GM21619 (cell line): ENCODE data around the gene TENM3.
"Not testable (repeated sequence)": the region's sequence is repeated elsewhere in the genome, so short reads cannot be mapped to it uniquely, and the experiment has no call there.

ENCODE experiments used
- ATAC-seq: cut with Tn5 transposase; IDR thresholded peaks from one replicate; pipeline ENCODE4 v1.9.1; 2021; ENCODE audit not compliant: unreplicated experiment

Gene TENM3

GRCh38 chr4:182227611-182228010, 15.6 kb upstream of the TENM3 start:
- ATAC-seq = no peak

GRCh38 chr4:182228991-182229577, 14.1 kb upstream of the TENM3 start:
- ATAC-seq = no peak

GRCh38 chr4:182230256-182230655, 12.9 kb upstream of the TENM3 start:
- no peak for ATAC-seq

GRCh38 chr4:182231080-182231479, 12.1 kb upstream of the TENM3 start:
- ATAC-seq = no peak

GRCh38 chr4:182231496-182231895, 11.7 kb upstream of the TENM3 start:
- no peak for ATAC-seq

- ATAC-seq = no peak
Observed at GRCh38 chr4:182233310-182234090, 9.7 kb upstream of the TENM3 start.

- no peak for ATAC-seq
Observed at GRCh38 chr4:182235021-182235795, 8.0 kb upstream of the TENM3 start.

- ATAC-seq = no peak
Observed at GRCh38 chr4:182236186-182236585, 7.0 kb upstream of the TENM3 start.

GRCh38 chr4:182237010-182237409, 6.2 kb upstream of the TENM3 start:
- ATAC-seq = not testable (repeated sequence)

- ATAC-seq = no peak
Observed at GRCh38 chr4:182238355-182238931, 4.8 kb upstream of the TENM3 start.

GRCh38 chr4:182240161-182241130, 2.8 kb upstream of the TENM3 start:
- no peak for ATAC-seq

- ATAC-seq = not testable (repeated sequence)
Observed at GRCh38 chr4:182242260-182242659, 942 bp upstream of the TENM3 start.

GRCh38 chr4:182242787-182243186, 415 bp upstream of the TENM3 start:
- ATAC-seq = no peak

GRCh38 chr4:182245041-182245440, 1.8 kb downstream of the TENM3 start:
- no peak for ATAC-seq

- ATAC-seq = no peak
Observed at GRCh38 chr4:182245541-182246215, 2.5 kb downstream of the TENM3 start.

GRCh38 chr4:182246401-182247205, 3.4 kb downstream of the TENM3 start:
- no peak for ATAC-seq

GRCh38 chr4:182248295-182248694, 5.1 kb downstream of the TENM3 start:
- ATAC-seq = no peak

- ATAC-seq = no peak
Observed at GRCh38 chr4:182250446-182250845, 7.2 kb downstream of the TENM3 start.

- no peak for ATAC-seq
Observed at GRCh38 chr4:182251116-182251515, 7.9 kb downstream of the TENM3 start.
